Measurements from ENCODE around the gene IFNG.

IFNG gene

DNA sequence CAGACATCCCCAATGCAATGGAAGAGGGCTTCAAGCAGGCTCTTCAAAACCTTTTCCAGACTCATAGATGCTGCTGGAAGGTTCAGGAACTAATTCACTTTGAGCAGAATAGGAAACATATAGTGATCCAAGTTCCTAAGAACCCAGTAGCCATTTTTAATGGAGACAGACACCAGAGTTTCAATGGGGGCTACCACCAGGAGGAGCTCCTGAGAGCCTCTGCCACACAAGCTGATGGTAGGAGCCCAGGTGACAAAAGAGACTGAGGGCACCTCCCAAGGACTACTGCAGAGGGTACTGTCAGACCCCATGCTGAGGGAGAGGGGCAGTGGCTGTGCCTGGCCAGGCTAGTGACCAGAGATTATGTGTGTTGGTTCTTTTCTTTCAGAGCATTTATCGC lies 45.9 kb downstream of the IFNG start:
- peak; percentile 69 for DNase-seq

GRCh38 chr12:68111995-68112394 lies 47.5 kb downstream of the IFNG start:
- DNase-seq: no peak

DNA sequence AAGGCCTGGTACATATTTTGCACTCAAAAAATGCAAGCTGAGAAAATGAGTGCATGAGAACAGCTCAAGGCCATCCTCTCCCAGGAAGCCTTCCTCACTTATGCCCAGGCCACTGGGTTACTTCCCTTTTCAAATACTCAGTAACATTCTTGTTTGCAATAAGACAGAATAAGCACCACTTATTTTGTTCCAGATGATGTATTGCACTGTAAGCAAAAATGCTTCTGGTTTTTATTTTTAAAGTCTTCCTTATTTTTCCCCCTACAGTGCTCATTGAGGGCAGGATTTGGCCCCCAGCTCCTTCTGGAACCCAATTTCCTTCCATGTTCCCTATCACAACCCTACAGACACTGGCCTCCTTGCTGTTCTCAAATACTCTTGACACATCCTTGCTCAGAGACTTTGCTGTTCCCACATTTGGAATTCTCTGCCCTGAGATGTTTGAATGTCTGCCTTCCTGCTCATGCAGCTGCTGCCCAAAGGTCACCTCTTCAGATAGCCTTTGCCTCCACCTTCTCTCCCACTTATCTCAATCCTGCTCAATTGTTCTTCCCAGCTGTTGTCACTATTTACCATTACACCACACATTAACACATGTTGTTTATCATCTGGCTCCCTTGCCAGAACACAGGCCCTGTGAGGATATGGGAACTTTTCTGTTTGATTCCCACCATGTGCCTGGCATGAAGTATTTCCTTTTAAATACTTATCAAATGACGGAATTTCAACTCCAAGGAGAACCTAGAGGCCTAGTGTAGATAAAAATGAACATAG lies 49.9 kb downstream of the IFNG start:
- DNase-seq: no peak

DNA sequence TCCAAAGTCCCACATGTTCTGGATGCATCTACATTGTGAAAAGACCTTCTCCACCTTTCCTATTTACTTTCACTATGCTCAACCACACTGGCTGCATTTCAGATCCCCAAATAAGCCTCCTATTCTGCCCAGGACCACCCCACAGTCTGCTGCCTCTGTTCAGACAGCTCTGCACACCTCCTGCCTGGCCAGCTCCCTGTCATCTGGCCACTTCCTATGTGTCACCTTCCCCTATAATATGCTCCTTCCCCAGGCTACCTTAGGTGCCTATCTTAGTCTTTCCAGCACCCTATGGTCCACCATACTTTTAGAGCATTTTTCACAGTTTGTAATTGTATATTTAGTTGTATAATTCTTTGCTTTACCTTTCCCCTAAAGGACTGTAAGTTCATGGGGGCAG lies 50.5 kb downstream of the IFNG start:
- no peak for DNase-seq

GRCh38 chr12:68106660-68107059 lies 52.9 kb downstream of the IFNG start:
- no peak for DNase-seq

DNA sequence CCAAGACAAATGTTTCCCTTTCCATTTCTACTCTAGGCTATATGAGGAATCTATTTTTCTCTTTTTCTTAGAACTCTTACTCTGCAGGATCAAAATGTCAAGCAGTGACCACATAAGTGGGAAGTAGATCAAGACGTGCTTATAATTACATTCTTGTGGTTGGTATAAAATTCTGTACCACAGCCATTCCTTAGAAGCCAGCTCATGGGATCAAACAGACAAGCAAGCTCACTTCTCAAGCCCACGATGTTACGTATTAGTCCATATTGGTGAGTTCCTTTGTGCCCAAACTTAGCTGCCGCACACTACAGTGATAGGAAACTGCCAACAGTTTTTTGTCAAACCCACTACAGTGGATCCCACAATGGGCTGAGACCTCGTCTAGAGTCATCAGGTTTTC lies 53.4 kb downstream of the IFNG start:
- no peak for DNase-seq
